Umbilical cord (tissue), 2 donors: ENCODE measurements around the gene DECR2. TPM values are rescaled to one million over a fixed set of nuclear protein-coding genes. Genes with fewer than 3 reads are reported as not detected.
"Not testable (repeated sequence)": the region's sequence is repeated elsewhere in the genome, so short reads cannot be mapped to it uniquely, and the experiment has no call there.

Experiments used
- DNase-seq: peaks from one replicate; pipeline ENCODE4 v3.0.0-alpha.2; 2015; ENCODE audit warnings: low spot score
- total RNA-seq: library from RNA; depleted of rRNA; stranded (reverse); fragments of >200 nt; gene quantifications from one replicate; pipeline ENCODE4 v1.2.3, GENCODE V29; 2014; ENCODE audit warnings: low replicate concordance; ENCODE audit not compliant: insufficient read depth

Gene DECR2
- total RNA-seq, result 0.48 TPM

- DNase-seq, result peak; percentile 95
Measured at GRCh38 chr16:401468-402348, at the start of gene DECR2. Gene DECR2 (plus strand): TSS chr16:401885. CDS start chr16:401964, 79 bp downstream.

GRCh38 chr16:352547-353403, 48.9 kb upstream of the DECR2 start, which contains the start of gene AXIN1:
Gene AXIN1 (minus strand): TSS chr16:352723. CDS start chr16:347025, 5,698 bp downstream.
- DNase-seq, result peak; percentile 97

GRCh38 chr16:353404-354290, 48.0 kb upstream of the DECR2 start:
- DNase-seq, result peak; percentile 23

- DNase-seq, result no peak
Measured at GRCh38 chr16:354291-354881, 47.3 kb upstream of the DECR2 start.

GRCh38 chr16:354971-355461, 46.7 kb upstream of the DECR2 start:
- no peak for DNase-seq

- DNase-seq, result no peak
Measured at GRCh38 chr16:356741-357140, 44.9 kb upstream of the DECR2 start.

GRCh38 chr16:359067-359763, 42.5 kb upstream of the DECR2 start:
- no peak for DNase-seq

GRCh38 chr16:359871-360697, 41.6 kb upstream of the DECR2 start:
- no peak for DNase-seq

- no peak for DNase-seq
Measured at GRCh38 chr16:360698-361336, 40.9 kb upstream of the DECR2 start.

GRCh38 chr16:361341-361871, 40.3 kb upstream of the DECR2 start:
- DNase-seq, result no peak

- DNase-seq, result peak; percentile 58
Measured at GRCh38 chr16:361872-362701, 39.6 kb upstream of the DECR2 start.

- not testable (repeated sequence) for DNase-seq
Measured at GRCh38 chr16:362702-362999, 39.0 kb upstream of the DECR2 start.

- no peak for DNase-seq
Measured at GRCh38 chr16:363110-363765, 38.4 kb upstream of the DECR2 start.

GRCh38 chr16:363766-364490, 37.8 kb upstream of the DECR2 start:
- DNase-seq, result no peak

GRCh38 chr16:364595-365491, 36.8 kb upstream of the DECR2 start:
- DNase-seq, result no peak
